ENCODE measurements around the gene FBXO36. TPM values are rescaled to one million over a fixed set of nuclear protein-coding genes. Genes with fewer than 3 reads are reported as not detected.

The FBXO36 gene
- total RNA-seq, 4 donors from 2014 or later, result 0.64 to 2.2 (median 0.98) TPM

GRCh38 chr2:229887441-229887840 lies 34.9 kb upstream of the FBXO36 start:
- no peak for DNase-seq
- H3K4me1 ChIP-seq, result peaks cover 40 to 53% of the 10 kb centered on the region in 2 donors
- TF ChIP-seq POLR2A (IDR thresholded peaks at IDR 0.05) (no peak), CTCF (IDR thresholded peaks at IDR 0.05 in 4 of 5, conservative IDR thresholded peaks at IDR 0.05 in 1 of 5) (no peak)
- ATAC-seq, result no peak
- H3K36me3 ChIP-seq, result no peaks in the 10 kb centered on the region
- H3K27me3 ChIP-seq, result no peaks in the 10 kb centered on the region
- in situ Hi-C loops (cut with MboI; ENCODE audit: low sequenced_read_pairs in 4 of 4) (no loop called here), intact Hi-C loops (cut with DNase I; ENCODE audit: low total_unique reads) (no loop called here)
- H3K9me3 ChIP-seq, result no peaks in the 10 kb centered on the region
- no peak overlapping the region for H3K4me3 ChIP-seq
- no peak overlapping the region for H3K27ac ChIP-seq

- H3K9me3 ChIP-seq, result no peaks in the 10 kb centered on the region
- no peak overlapping the region for H3K27ac ChIP-seq
- TF ChIP-seq POLR2A (IDR thresholded peaks at IDR 0.05) (no peak), CTCF (IDR thresholded peaks at IDR 0.05 in 4 of 5, conservative IDR thresholded peaks at IDR 0.05 in 1 of 5) (no peak)
- no peaks in the 10 kb centered on the region for H3K27me3 ChIP-seq
- DNase-seq (no peak), ATAC-seq (no peak)
- intact Hi-C loops (cut with DNase I; ENCODE audit: low total_unique reads), result no loop called here
- H3K4me3 ChIP-seq, result no peak overlapping the region
- H3K4me1 ChIP-seq, result peaks cover 40 to 49% of the 10 kb centered on the region in 2 donors
- H3K36me3 ChIP-seq, result no peaks in the 10 kb centered on the region
- in situ Hi-C loops (cut with MboI; ENCODE audit: low sequenced_read_pairs in 4 of 4), result no loop called here
Measured at GRCh38 chr2:229888031-229888430, 34.3 kb upstream of the FBXO36 start.

- Histone ChIP-seq H3K4me3 (no peak overlapping the region), H3K27ac (no peak overlapping the region), H3K9me3 (no peaks in the 10 kb centered on the region), H3K36me3 (no peaks in the 10 kb centered on the region), H3K4me1 (peaks cover 43 to 52% of the 10 kb centered on the region in 2 donors), H3K27me3 (no peaks in the 10 kb centered on the region)
- no peak for TF ChIP-seq POLR2A (IDR thresholded peaks at IDR 0.05)
- TF ChIP-seq CTCF (IDR thresholded peaks at IDR 0.05 in 4 of 5, conservative IDR thresholded peaks at IDR 0.05 in 1 of 5), result no peak
- ATAC-seq (no peak), DNase-seq (no peak)
- in situ Hi-C loops (cut with MboI; ENCODE audit: low sequenced_read_pairs in 4 of 4) (no loop called here), intact Hi-C loops (cut with DNase I; ENCODE audit: low total_unique reads) (no loop called here)
Measured at GRCh38 chr2:229889023-229889422, 33.3 kb upstream of the FBXO36 start.

- intact Hi-C loops (cut with DNase I; ENCODE audit: low total_unique reads) (no loop called here), in situ Hi-C loops (cut with MboI; ENCODE audit: low sequenced_read_pairs in 4 of 4) (no loop called here)
- no peak overlapping the region for H3K27ac ChIP-seq
- H3K9me3 ChIP-seq, result no peaks in the 10 kb centered on the region
- no peaks in the 10 kb centered on the region for H3K36me3 ChIP-seq
- DNase-seq (no peak), ATAC-seq (no peak)
- H3K4me3 ChIP-seq, result no peak overlapping the region
- TF ChIP-seq CTCF (IDR thresholded peaks at IDR 0.05 in 4 of 5, conservative IDR thresholded peaks at IDR 0.05 in 1 of 5) (no peak), POLR2A (IDR thresholded peaks at IDR 0.05) (no peak)
- H3K27me3 ChIP-seq, result no peaks in the 10 kb centered on the region
- H3K4me1 ChIP-seq, result peaks cover 43 to 50% of the 10 kb centered on the region in 2 donors
Measured at GRCh38 chr2:229896857-229897256, 25.4 kb upstream of the FBXO36 start.

GRCh38 chr2:229899604-229900003 lies 22.7 kb upstream of the FBXO36 start:
- Histone ChIP-seq H3K9me3 (no peaks in the 10 kb centered on the region), H3K4me1 (peaks cover 48 to 52% of the 10 kb centered on the region in 2 donors), H3K36me3 (no peaks in the 10 kb centered on the region), H3K4me3 (no peak overlapping the region), H3K27me3 (no peaks in the 10 kb centered on the region), H3K27ac (no peak overlapping the region)
- ATAC-seq, result no peak
- in situ Hi-C loops (cut with MboI; ENCODE audit: low sequenced_read_pairs in 4 of 4), result loop anchor here in 1 of 4 donors (10.0 kb wide), 1 partner anchor 95 kb away; no protein-coding TSS in a partner anchor
- no peak for DNase-seq
- TF ChIP-seq POLR2A (IDR thresholded peaks at IDR 0.05) (no peak), CTCF (IDR thresholded peaks at IDR 0.05 in 4 of 5, conservative IDR thresholded peaks at IDR 0.05 in 1 of 5) (no peak)
- intact Hi-C loops (cut with DNase I; ENCODE audit: low total_unique reads), result no loop called here

All from gastrocnemius medialis (tissue), 4 donors.